ENCODE results near the gene COQ10A.

GRCh38 chr12:56282030-56282429 is 15.3 kb downstream of the COQ10A start:
- no peak for TF ChIP-seq CTCF (IDR thresholded peaks at IDR 0.05; ENCODE audit: low read length)
- no peak for TF ChIP-seq EZH2 (IDR thresholded peaks at IDR 0.05; ENCODE audit: borderline replicate concordance, low read length)

All from OCI-LY1 (cell line).